Breast epithelium (tissue), 3 donors: ENCODE measurements around the gene SHROOM1.

Experiments
- POLR2A ChIP-seq: fragments of 450-650 bp; IDR thresholded peaks from one replicate; pipeline ENCODE4 v1.6.1; 2016; ENCODE audit warnings: antibody characterized with exemption, mild to moderate bottlenecking, moderate library complexity
- TF ChIP-seq, protein P1 (sequence below), 3 donors: fragments of 450-650 bp; IDR thresholded peaks; one replicate each; pipeline ENCODE4 v1.5.1; 2016 to 2017; ENCODE audit warnings: antibody characterized with exemption in 3 of 3, mild to moderate bottlenecking in 3 of 3, moderate library complexity in 3 of 3

DNA sequence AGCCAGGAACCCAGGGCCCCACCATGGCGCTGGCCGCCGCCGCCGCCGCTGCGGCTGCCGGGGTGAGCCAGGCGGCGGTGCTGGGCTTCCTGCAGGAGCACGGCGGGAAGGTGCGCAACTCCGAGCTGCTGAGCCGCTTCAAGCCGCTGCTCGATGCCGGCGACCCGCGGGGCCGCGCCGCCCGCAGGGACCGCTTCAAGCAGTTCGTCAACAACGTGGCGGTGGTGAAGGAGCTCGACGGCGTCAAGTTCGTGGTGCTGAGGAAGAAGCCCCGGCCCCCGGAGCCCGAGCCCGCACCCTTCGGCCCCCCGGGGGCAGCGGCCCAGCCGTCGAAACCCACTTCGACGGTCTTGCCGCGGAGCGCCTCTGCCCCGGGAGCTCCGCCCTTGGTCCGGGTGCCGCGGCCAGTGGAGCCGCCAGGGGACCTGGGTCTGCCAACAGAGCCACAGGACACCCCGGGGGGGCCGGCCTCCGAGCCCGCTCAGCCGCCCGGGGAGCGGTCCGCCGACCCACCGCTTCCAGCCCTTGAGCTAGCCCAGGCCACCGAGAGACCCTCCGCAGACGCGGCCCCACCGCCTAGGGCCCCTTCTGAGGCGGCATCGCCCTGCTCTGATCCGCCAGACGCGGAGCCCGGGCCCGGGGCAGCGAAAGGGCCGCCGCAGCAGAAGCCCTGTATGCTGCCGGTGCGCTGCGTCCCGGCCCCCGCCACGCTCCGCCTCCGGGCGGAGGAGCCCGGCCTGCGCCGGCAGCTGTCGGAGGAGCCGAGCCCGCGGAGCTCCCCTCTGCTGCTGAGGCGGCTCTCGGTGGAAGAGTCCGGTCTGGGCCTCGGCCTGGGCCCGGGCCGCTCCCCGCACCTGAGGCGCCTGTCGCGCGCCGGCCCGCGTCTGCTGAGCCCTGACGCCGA is 16.6 kb downstream of the SHROOM1 start:
- TF ChIP-seq, protein P1, sequence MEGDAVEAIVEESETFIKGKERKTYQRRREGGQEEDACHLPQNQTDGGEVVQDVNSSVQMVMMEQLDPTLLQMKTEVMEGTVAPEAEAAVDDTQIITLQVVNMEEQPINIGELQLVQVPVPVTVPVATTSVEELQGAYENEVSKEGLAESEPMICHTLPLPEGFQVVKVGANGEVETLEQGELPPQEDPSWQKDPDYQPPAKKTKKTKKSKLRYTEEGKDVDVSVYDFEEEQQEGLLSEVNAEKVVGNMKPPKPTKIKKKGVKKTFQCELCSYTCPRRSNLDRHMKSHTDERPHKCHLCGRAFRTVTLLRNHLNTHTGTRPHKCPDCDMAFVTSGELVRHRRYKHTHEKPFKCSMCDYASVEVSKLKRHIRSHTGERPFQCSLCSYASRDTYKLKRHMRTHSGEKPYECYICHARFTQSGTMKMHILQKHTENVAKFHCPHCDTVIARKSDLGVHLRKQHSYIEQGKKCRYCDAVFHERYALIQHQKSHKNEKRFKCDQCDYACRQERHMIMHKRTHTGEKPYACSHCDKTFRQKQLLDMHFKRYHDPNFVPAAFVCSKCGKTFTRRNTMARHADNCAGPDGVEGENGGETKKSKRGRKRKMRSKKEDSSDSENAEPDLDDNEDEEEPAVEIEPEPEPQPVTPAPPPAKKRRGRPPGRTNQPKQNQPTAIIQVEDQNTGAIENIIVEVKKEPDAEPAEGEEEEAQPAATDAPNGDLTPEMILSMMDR (IDR thresholded peaks at IDR 0.05), result no peak
- no peak for TF ChIP-seq POLR2A
